Activated T-helper 2 cell treated with anti-CD3 and anti-CD28 coated beads, Interferon-gamma antibody, Interleukin-2, Interleukin-4, amounts not matched to agents 10 μg/mL and 5 μg/mL and 100 μg/mL, durations not matched to agents 14 hours and 24 hours and 36 hours (primary cell): ENCODE data around the gene SND1. TPM values are rescaled to one million over a fixed set of nuclear protein-coding genes. Genes with fewer than 3 reads are reported as not detected.

Experiments used
- DNase-seq: peaks from one replicate; pipeline ENCODE4 v3.0.0; 2021; ENCODE audit warnings: low spot score
- H3K27ac Mint-ChIP-seq: one replicate; pipeline ENCODE4 v1.8.0; 2021; ENCODE audit warnings: mixed read lengths
- H3K27me3 Mint-ChIP-seq: one replicate; pipeline ENCODE4 v1.8.0; 2021; ENCODE audit warnings: low read depth, mixed read lengths
- H3K36me3 Mint-ChIP-seq: one replicate; pipeline ENCODE4 v1.8.0; 2021; ENCODE audit warnings: low read depth, mixed read lengths
- H3K4me1 Mint-ChIP-seq: one replicate; pipeline ENCODE4 v1.8.0; 2021; ENCODE audit warnings: low read depth, mixed read lengths
- H3K4me3 Mint-ChIP-seq: one replicate; pipeline ENCODE4 v1.8.0; 2021; ENCODE audit warnings: low read depth, mild to moderate bottlenecking, moderate library complexity, mixed read lengths
- H3K9me3 Mint-ChIP-seq: one replicate; pipeline ENCODE4 v1.8.0; 2021; ENCODE audit warnings: mixed read lengths
- intact Hi-C: fragments of 100-400 bp; cut with micrococcal nuclease; formaldehyde crosslinking; loops from one replicate; pipeline ENCODE4 v1.15.1; 2023
- total RNA-seq: library from RNA; stranded (reverse); gene quantifications from 2 replicates; pipeline ENCODE4 v1.2.3, GENCODE V29; 2022

SND1 gene
- total RNA-seq, 1 donor from 2014 or later, result 311 TPM

DNA sequence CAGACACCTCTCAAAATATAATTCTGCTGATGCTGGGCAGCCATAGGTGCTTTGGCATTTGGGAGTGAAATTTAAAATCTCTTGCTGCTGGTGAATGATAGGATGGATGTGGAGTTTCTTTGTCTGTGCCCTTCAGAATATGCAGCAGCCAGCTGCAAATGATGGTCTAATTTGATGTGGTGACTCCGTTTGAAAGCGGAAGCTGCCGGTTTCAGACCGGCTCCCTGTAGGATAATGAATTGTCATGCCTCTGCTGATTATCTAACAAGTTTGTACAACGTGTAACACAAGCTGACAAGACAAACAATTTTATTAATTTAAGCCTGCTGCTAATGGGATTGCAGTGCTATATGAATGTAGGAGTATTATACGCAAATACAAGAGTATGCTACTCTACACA lies 103.5 kb downstream of the SND1 start:
- Mint-ChIP-seq H3K27me3 (no peaks in the 10 kb centered on the region), H3K9me3 (no peaks in the 10 kb centered on the region), H3K36me3 (peaks cover 23% of the 10 kb centered on the region), H3K4me1 (peaks cover 40% of the 10 kb centered on the region), H3K27ac (no peak overlapping the region), H3K4me3 (no peak overlapping the region)
- no peak for DNase-seq
- intact Hi-C loops, result no loop called here

GRCh38 chr7:127755965-127756364 lies 104.0 kb downstream of the SND1 start:
- Mint-ChIP-seq H3K9me3 (no peaks in the 10 kb centered on the region), H3K36me3 (peaks cover 21% of the 10 kb centered on the region), H3K27me3 (no peaks in the 10 kb centered on the region), H3K27ac (no peak overlapping the region), H3K4me3 (no peak overlapping the region), H3K4me1 (peaks cover 42% of the 10 kb centered on the region)
- DNase-seq, result no peak
- intact Hi-C loops, result no loop called here

DNA sequence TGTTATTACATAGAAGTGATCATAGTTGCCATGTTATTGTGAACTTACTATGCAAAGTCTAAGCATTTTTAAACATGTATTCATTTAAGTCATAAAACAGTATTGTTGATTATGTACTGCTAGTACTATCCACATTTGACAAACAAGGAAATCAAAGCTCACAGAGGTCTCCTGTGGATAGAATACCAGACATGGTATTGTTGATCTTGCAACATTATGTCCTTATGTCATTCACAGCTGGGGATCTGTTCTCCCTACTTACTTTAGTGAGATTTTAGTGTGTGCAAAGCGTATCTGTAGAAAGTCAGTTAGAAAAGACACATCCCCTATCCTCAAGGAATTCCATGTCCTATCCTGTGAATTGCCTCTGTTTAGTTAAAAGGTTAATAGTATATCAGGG lies 106.1 kb downstream of the SND1 start:
- Mint-ChIP-seq H3K27me3 (no peaks in the 10 kb centered on the region), H3K4me3 (no peak overlapping the region), H3K9me3 (no peaks in the 10 kb centered on the region), H3K4me1 (peaks cover 42% of the 10 kb centered on the region), H3K27ac (no peak overlapping the region), H3K36me3 (peaks cover 23% of the 10 kb centered on the region)
- DNase-seq, result no peak
- intact Hi-C loops, result no loop called here

DNA sequence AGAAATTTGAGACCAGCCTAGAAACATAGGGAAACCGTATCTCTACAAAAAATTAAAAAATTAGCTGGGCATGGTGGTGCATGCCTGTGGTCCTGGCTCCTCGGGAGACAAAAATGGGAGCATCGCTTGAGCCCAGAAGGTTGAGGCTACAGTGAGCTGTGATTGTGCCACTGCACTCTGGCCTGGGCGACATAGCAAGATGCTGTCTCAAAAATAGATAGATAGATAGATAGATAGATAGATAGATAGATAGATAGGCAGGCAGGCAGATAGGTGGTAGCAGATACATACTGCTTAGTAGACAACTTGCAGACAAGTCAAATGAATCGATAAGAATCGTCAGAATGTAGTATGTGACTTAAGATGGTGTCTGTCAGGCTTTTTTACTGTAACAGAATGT lies 106.9 kb downstream of the SND1 start:
- H3K4me1 Mint-ChIP-seq, result peaks cover 38% of the 10 kb centered on the region
- no peak overlapping the region for H3K27ac Mint-ChIP-seq
- H3K36me3 Mint-ChIP-seq, result peaks cover 18% of the 10 kb centered on the region
- no peak overlapping the region for H3K4me3 Mint-ChIP-seq
- intact Hi-C loops, result no loop called here
- DNase-seq, result no peak
- no peaks in the 10 kb centered on the region for H3K9me3 Mint-ChIP-seq
- no peaks in the 10 kb centered on the region for H3K27me3 Mint-ChIP-seq

GRCh38 chr7:127759945-127760421 lies 108.0 kb downstream of the SND1 start:
- DNase-seq, result no peak
- no peaks in the 10 kb centered on the region for H3K9me3 Mint-ChIP-seq
- intact Hi-C loops, result no loop called here
- H3K27ac Mint-ChIP-seq, result no peak overlapping the region
- no peaks in the 10 kb centered on the region for H3K27me3 Mint-ChIP-seq
- peaks cover 24% of the 10 kb centered on the region for H3K36me3 Mint-ChIP-seq
- H3K4me1 Mint-ChIP-seq, result peaks cover 39% of the 10 kb centered on the region
- H3K4me3 Mint-ChIP-seq, result no peak overlapping the region

- Mint-ChIP-seq H3K27me3 (no peaks in the 10 kb centered on the region), H3K36me3 (peaks cover 28% of the 10 kb centered on the region), H3K27ac (no peak overlapping the region), H3K4me1 (peaks cover 39% of the 10 kb centered on the region), H3K9me3 (no peaks in the 10 kb centered on the region), H3K4me3 (no peak overlapping the region)
- DNase-seq, result no peak
- intact Hi-C loops, result no loop called here
Observed at GRCh38 chr7:127760436-127761031, 108.5 kb downstream of the SND1 start.

DNA sequence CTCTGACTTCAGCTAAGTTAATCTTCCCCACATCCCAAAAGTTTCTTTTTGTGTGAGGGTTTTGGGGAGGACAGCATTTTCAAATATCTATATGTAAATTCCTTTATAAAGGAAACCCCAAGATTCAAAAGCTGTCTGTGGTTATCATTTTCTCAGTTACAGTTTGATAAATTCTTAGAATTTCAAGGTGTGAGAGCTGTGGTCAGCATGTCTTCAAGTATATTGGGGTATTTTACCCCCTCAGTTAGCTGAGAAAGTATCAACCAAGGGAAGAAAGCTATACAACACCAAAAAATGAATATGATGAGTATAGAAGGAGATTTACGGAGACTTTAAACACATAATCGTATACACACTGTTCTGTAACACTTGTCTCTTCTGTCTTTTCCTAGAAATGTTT lies 109.2 kb downstream of the SND1 start:
- Mint-ChIP-seq H3K9me3 (no peaks in the 10 kb centered on the region), H3K36me3 (peaks cover 35% of the 10 kb centered on the region), H3K4me3 (no peak overlapping the region), H3K4me1 (peaks cover 39% of the 10 kb centered on the region), H3K27me3 (no peaks in the 10 kb centered on the region), H3K27ac (no peak overlapping the region)
- intact Hi-C loops, result no loop called here
- no peak for DNase-seq

GRCh38 chr7:127764681-127765080 lies 112.7 kb downstream of the SND1 start:
- Mint-ChIP-seq H3K9me3 (no peaks in the 10 kb centered on the region), H3K4me1 (peaks cover 41% of the 10 kb centered on the region), H3K27ac (no peak overlapping the region), H3K36me3 (peaks cover 43% of the 10 kb centered on the region), H3K4me3 (no peak overlapping the region), H3K27me3 (no peaks in the 10 kb centered on the region)
- DNase-seq, result no peak
- intact Hi-C loops, result no loop called here

DNA sequence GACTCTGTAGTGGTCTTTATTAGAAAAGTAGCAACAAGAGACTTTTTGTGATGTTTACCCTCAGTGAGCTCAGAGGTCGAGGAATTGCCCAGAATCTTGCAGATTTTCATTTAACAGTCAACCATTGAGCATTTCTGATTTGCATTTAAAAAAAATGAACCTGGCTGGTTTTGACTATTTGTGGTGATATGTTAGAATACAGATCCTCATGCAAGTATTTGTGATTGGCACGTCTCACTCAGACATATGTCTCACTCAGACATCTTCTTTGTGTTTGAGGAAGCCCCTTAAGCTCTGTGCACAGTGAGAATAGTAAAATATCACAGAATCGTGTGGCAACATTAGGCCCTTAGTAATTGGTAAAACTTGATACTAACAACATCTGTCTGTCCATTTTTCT lies 113.2 kb downstream of the SND1 start:
- no peaks in the 10 kb centered on the region for H3K9me3 Mint-ChIP-seq
- H3K27ac Mint-ChIP-seq, result no peak overlapping the region
- H3K27me3 Mint-ChIP-seq, result no peaks in the 10 kb centered on the region
- peaks cover 41% of the 10 kb centered on the region for H3K4me1 Mint-ChIP-seq
- DNase-seq, result no peak
- intact Hi-C loops, result no loop called here
- H3K36me3 Mint-ChIP-seq, result peaks cover 40% of the 10 kb centered on the region
- no peak overlapping the region for H3K4me3 Mint-ChIP-seq

GRCh38 chr7:127766831-127767459 lies 115.0 kb downstream of the SND1 start:
- H3K9me3 Mint-ChIP-seq, result no peaks in the 10 kb centered on the region
- H3K27ac Mint-ChIP-seq, result no peak overlapping the region
- H3K36me3 Mint-ChIP-seq, result peaks cover 31% of the 10 kb centered on the region
- peaks cover 25% of the 10 kb centered on the region for H3K4me1 Mint-ChIP-seq
- intact Hi-C loops, result no loop called here
- no peak overlapping the region for H3K4me3 Mint-ChIP-seq
- no peaks in the 10 kb centered on the region for H3K27me3 Mint-ChIP-seq
- no peak for DNase-seq

GRCh38 chr7:127768241-127768640 lies 116.2 kb downstream of the SND1 start:
- Mint-ChIP-seq H3K9me3 (no peaks in the 10 kb centered on the region), H3K27me3 (no peaks in the 10 kb centered on the region), H3K4me1 (peaks cover 20% of the 10 kb centered on the region), H3K36me3 (peaks cover 28% of the 10 kb centered on the region), H3K27ac (no peak overlapping the region), H3K4me3 (no peak overlapping the region)
- intact Hi-C loops, result no loop called here
- no peak for DNase-seq

DNA sequence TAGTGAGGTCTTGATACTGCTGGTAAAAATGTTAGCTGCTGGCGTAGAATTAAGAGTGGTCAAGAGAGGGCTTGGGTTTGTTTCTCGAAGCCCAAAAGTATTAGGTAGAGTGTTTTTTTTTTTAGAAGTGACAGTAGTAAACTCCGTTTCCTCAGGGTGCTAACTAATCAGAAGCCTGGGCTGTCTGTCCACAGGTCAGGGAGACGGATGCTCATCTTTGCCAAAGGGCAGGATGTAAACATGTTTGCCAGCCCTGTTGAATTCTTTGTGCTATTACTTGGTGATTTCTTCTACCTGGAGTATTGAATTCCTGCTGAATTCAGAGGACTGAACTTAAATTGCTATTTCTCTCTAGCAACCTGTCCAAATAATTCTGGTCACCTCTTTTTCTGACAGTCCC lies 117.1 kb downstream of the SND1 start:
- H3K27ac Mint-ChIP-seq, result no peak overlapping the region
- H3K27me3 Mint-ChIP-seq, result no peaks in the 10 kb centered on the region
- H3K4me3 Mint-ChIP-seq, result no peak overlapping the region
- no peak for DNase-seq
- intact Hi-C loops, result no loop called here
- peaks cover 28% of the 10 kb centered on the region for H3K36me3 Mint-ChIP-seq
- H3K4me1 Mint-ChIP-seq, result peaks cover 20% of the 10 kb centered on the region
- H3K9me3 Mint-ChIP-seq, result no peaks in the 10 kb centered on the region

DNA sequence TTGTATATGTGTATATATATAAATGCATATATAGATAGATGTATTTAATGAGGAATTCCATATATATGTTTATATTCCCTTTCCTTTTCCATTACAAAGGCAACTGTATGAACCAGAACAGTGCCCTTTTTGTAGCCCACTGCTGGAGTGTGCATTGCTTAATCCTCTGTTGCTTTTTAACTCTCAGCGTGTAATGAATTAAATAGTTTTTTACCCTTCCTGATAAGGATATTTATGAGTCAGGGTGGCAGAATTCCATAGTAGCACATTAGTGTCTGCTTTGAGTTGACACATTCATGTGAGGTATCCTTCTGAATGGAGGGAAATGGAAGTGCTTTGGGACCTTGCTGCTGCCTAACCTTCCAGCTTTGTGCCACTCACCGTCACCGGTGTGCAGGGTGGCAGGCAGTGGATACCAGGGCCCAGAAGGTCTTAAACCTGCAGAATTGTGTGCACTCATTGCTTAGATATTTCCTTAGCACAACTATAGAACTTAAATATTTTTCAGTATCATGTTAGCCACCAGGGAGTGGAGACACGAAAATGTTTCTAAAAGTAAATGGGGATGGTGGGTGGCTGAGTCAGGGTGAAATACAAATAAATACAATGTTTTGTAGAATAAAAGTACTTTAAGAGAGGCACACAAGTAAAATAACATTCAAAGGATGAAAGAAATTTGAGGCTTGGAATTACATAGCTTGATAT lies 117.9 kb downstream of the SND1 start:
- H3K9me3 Mint-ChIP-seq, result no peaks in the 10 kb centered on the region
- no peak overlapping the region for H3K27ac Mint-ChIP-seq
- DNase-seq, result no peak
- peaks cover 19% of the 10 kb centered on the region for H3K4me1 Mint-ChIP-seq
- no peaks in the 10 kb centered on the region for H3K27me3 Mint-ChIP-seq
- peaks cover 22% of the 10 kb centered on the region for H3K36me3 Mint-ChIP-seq
- intact Hi-C loops, result no loop called here
- H3K4me3 Mint-ChIP-seq, result no peak overlapping the region
